NCI-H2171 (cell line): ENCODE measurements around the gene CNTROB.

Source experiments
- DNase-seq: peaks from one replicate; lab custom pipeline; 2025; lab: John Stamatoyannopoulos, UW

The CNTROB gene

DNA sequence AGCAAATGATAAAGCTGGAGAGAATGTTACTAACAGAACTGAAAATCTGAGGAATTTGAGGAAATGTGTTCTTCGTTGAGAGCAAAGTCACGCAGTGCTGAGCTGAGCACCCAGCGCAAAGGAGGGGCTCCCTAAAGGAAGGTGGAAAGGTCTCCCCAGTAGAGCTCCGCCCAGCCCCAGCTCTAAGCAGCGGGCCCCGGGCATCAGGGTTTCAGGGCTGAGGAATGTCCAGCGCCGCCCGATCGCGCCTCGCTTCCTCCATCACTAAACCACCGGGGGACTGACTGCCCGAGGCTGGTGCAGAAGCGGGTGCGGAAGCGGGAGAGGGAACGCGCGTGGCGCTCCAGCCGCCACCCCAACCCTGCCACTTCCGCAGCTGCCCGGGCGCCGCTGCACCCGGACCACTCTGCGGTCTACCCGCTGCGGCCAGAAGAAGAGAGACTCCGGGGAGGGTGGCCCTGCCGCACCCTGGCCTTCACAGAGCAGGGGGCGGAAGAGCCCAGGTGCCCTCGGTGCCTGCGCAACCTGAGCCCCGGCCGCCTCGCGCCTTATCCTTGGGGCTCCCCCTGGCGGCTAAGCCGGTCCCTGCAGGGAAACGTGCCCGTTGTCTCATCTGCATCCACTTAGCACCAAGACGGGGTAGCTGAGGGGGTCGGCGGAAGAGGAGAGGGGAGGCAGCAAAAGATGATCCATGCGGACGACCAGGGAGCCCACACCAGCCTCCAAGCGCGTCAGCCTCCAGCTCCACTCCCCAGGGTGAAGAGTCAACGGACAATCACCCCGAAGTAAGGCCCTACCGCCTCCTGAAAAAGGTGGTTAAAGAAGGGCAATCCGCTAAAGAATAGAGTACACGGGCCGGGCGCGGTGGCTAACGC, 58.0 kb downstream of the CNTROB start:
- DNase-seq: peak; percentile 66

DNA sequence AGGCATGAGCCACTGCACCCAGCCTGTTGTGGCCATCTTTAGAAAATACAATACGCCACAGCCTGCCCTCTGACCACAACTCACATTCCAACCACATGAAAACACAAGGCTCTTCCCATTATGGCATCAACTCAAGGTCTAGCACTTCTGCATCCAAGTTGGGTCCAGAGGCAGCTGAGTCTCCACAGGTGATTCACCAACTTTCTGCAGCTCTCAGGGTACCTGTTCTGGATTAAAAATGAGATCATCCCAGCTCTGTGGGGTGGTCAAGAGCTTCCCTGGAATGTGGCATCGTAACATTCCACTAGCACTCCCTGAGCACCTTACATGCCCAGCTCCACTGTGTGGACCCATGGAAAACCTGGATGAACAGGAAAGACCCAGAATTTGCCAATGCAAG, 60.5 kb downstream of the CNTROB start:
- DNase-seq: no peak

DNA sequence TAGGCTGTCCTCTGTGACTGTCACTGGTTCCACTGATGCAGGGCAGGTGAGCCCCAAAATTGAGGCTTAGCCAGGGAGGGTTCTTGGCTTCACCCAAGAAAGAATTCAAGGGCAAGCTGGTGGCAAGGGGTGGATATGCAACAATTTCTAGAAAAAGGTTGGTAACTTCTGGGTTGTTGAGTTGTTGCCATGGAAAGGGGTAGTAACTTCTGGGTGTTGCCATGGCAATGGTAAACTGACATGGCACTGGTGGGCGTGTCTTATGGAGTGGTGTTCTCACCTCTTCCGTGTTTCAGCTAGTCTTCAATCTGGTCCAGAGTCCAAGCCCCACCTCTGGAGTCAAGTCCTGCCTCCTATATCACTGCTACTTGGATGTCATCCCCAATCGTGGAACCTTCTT, 60.9 kb downstream of the CNTROB start:
- DNase-seq: no peak

DNA sequence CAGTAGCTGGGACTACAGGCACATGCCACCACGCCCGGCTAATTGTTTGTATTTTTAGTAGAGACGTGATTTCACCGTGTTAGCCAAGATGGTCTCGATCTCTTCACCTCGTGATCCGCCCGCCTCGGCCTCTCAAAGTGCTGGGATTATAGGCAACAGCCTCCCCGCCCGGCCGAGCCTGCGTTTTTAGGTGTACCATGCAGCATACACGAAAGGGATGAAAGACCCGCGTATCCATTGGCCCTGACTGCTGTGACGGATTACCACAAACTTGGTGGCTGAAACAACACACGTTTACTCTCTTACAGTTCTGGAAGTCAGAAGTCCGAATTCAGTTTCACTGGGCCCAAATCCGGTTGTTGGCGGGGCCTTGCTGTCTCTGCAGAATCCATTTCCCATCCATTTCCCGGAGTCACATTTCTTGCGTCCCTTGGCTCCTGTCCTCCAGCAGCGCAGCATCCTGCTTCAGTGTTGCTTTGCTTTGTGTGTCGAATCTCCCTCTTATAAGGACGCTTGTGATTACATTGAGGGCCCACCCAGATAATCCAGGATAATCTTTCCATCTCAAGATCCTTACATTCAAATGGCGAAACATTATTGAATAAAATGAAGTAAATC, 62.1 kb downstream of the CNTROB start:
- DNase-seq: no peak

DNA sequence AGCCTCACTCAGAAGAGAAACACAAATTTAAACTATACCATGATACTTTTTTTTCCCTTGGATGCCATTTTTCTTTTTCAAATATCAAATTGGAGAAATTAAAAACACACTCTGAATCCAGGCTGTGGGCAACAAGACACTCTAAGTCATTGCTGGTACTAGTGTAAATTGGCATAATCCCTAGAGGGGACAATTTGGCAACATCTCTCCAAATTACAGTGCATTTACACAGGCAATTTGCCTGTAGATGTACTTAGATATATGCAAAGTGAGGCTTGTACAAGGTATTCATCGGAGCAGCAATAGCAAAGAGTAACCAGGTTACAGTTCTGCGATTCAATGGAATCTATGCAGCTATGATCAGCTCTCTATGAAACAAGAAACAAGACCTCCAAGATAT, 63.7 kb downstream of the CNTROB start:
- no peak for DNase-seq

DNA sequence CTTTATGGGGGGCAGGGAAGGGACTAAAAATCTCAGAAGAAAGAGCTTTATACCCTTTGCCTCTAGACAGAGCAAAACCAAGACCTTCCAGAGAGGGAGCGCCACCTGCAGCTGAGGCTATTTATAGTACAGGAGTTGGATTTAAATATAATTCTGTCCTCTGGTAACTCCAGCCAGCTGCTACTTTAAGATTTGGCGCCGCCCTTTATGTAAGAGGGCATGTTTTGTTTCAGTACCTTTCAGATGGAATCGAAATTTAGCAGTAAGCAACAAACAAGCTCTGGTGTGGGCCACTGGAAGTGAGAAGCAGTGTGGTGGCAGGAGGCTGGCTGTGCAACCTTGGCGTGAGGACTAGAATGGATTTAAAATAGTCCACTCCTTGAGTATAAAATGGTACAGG, 65.2 kb downstream of the CNTROB start:
- DNase-seq: no peak
